Osteoblast (primary cell): Measurements from ENCODE around the gene NOVA2. TPM values are rescaled to one million over a fixed set of nuclear protein-coding genes. Genes with fewer than 3 reads are reported as not detected.

ENCODE experiments used
- DNase-seq: peaks from one replicate; pipeline ENCODE4 v3.0.0; 2011; ENCODE audit warnings: low spot score, mixed read lengths; ENCODE audit not compliant: insufficient read length; ENCODE audit errors: missing footprints
- H2AFZ ChIP-seq: 2 replicates; pipeline ENCODE4 v1.6.0; 2011; ENCODE audit warnings: mild to moderate bottlenecking, low read length
- H3K27ac ChIP-seq: 2 replicates; pipeline ENCODE4 v1.5.1; 2011; ENCODE audit warnings: mild to moderate bottlenecking, low read depth, low read length, moderate library complexity
- H3K27me3 ChIP-seq: 2 replicates; pipeline ENCODE4 v1.6.0; 2012; ENCODE audit warnings: mild to moderate bottlenecking, control low read depth, inconsistent platforms, low read length, moderate library complexity; ENCODE audit not compliant: insufficient read depth
- H3K36me3 ChIP-seq: 2 replicates; pipeline ENCODE4 v1.5.1; 2011; ENCODE audit warnings: mild to moderate bottlenecking, low read length, control low read depth, moderate library complexity; ENCODE audit not compliant: insufficient read depth
- H3K4me1 ChIP-seq: 2 replicates; pipeline ENCODE4 v1.5.1; 2011; ENCODE audit warnings: mild to moderate bottlenecking, low read length, control low read depth, moderate library complexity; ENCODE audit not compliant: insufficient read depth
- H3K4me2 ChIP-seq: 2 replicates; pipeline ENCODE4 v1.6.0; 2011; ENCODE audit warnings: mild to moderate bottlenecking, low read length; ENCODE audit not compliant: insufficient read depth
- H3K4me3 ChIP-seq: fragments of 200-600 bp; sonication (generic); 3 replicates; pipeline ENCODE4 v1.5.1; 2012; ENCODE audit warnings: mild to moderate bottlenecking, low read length, inconsistent platforms; ENCODE audit not compliant: insufficient read depth
- H3K79me2 ChIP-seq: 2 replicates; pipeline ENCODE4 v1.6.0; 2012; ENCODE audit warnings: mild to moderate bottlenecking, low read length, control low read depth, inconsistent platforms; ENCODE audit not compliant: insufficient read depth
- H3K9me3 ChIP-seq: 2 replicates; pipeline ENCODE4 v1.5.1; 2011; ENCODE audit warnings: low read depth, low read length, control low read depth
- H4K20me1 ChIP-seq: 2 replicates; pipeline ENCODE4 v1.6.0; 2012; ENCODE audit warnings: mild to moderate bottlenecking, low read length, control low read depth; ENCODE audit not compliant: insufficient read depth
- CTCF ChIP-seq: IDR thresholded peaks from 2 replicates; pipeline ENCODE4 v1.5.1; 2011; ENCODE audit warnings: mild to moderate bottlenecking, low read depth, low read length, moderate library complexity; ENCODE audit errors: extremely low read depth
- total RNA-seq: library from RNA; depleted of rRNA; stranded (reverse); fragments of >200 nt; gene quantifications from 2 replicates; pipeline ENCODE4 v1.2.3, GENCODE V29; 2012

Gene NOVA2
- not detected in 2 replicates for total RNA-seq

- Histone ChIP-seq H2AFZ (no peak within 1 kb of the TSS), H3K27me3 (peaks cover 52% of the 10 kb centered on the region), H3K79me2 (no peaks in the 10 kb centered on the region), H3K4me3 (no peak within 1 kb of the TSS), H3K4me2 (no peak within 1 kb of the TSS), H3K4me1 (no peaks in the 10 kb centered on the region), H3K27ac (no peak within 1 kb of the TSS), H3K36me3 (no peaks in the 10 kb centered on the region), H3K9me3 (no peaks in the 10 kb centered on the region), H4K20me1 (no peaks in the 10 kb centered on the region)
- peak; percentile 91 for DNase-seq
- no peak for TF ChIP-seq CTCF
Measured at GRCh38 chr19:45973553-45974338, at the start of gene NOVA2. Gene NOVA2 (minus strand): TSS chr19:45973865. CDS start chr19:45973351, 514 bp downstream.

GRCh38 chr19:46023311-46023779, 49.7 kb upstream of the NOVA2 start:
- Histone ChIP-seq H4K20me1 (peaks cover 6% of the 10 kb centered on the region), H3K4me1 (no peaks in the 10 kb centered on the region), H3K4me3 (no peak overlapping the region), H3K4me2 (no peak overlapping the region), H2AFZ (no peak overlapping the region), H3K79me2 (no peaks in the 10 kb centered on the region), H3K27me3 (peaks cover 26% of the 10 kb centered on the region), H3K36me3 (no peaks in the 10 kb centered on the region), H3K9me3 (no peaks in the 10 kb centered on the region), H3K27ac (no peak overlapping the region)
- TF ChIP-seq CTCF, result no peak
- no peak for DNase-seq

- Histone ChIP-seq H3K4me2 (no peak within 1 kb of the TSS), H4K20me1 (peaks cover 11% of the 10 kb centered on the region), H2AFZ (no peak within 1 kb of the TSS), H3K27me3 (peaks cover 26% of the 10 kb centered on the region), H3K4me3 (no peak within 1 kb of the TSS), H3K79me2 (no peaks in the 10 kb centered on the region), H3K4me1 (no peaks in the 10 kb centered on the region), H3K9me3 (no peaks in the 10 kb centered on the region), H3K27ac (no peak within 1 kb of the TSS), H3K36me3 (no peaks in the 10 kb centered on the region)
- no peak for TF ChIP-seq CTCF
- DNase-seq, result no peak
Measured at GRCh38 chr19:46022431-46023310, 49.0 kb upstream of the NOVA2 start, which contains the start of gene PGLYRP1. Gene PGLYRP1 (minus strand): TSS chr19:46023053. CDS start chr19:46023021, 32 bp downstream.
